Transverse colon (tissue), 4 donors: Measurements from ENCODE around the gene ALPI.

Source experiments
- CTCF ChIP-seq, 5 experiments: fragments of 200-600 bp in 3 of 5; fragments of 450-650 bp in 2 of 5; sonication (generic) in 3 of 5; IDR thresholded peaks; 1 replicate in 2 of 5; 2 replicates in 3 of 5; pipeline ENCODE4 v1.5.1; 2016 to 2017; ENCODE audit warnings: antibody characterized with exemption in 5 of 5, inconsistent platforms in 3 of 5, mild to moderate bottlenecking in 2 of 5, moderate library complexity in 1 of 5
- EP300 ChIP-seq: sonication (generic); formaldehyde crosslinking; IDR thresholded peaks from one replicate; pipeline ENCODE4 v1.6.1; 2017; ENCODE audit warnings: antibody characterized with exemption, low read depth
- POLR2A ChIP-seq: fragments of 450-650 bp; IDR thresholded peaks from one replicate; pipeline ENCODE4 v1.6.1; 2016; ENCODE audit warnings: antibody characterized with exemption, mild to moderate bottlenecking, moderate library complexity
- POLR2AphosphoS5 ChIP-seq, 3 donors: sonication (generic); formaldehyde crosslinking; IDR thresholded peaks; one replicate each; pipeline ENCODE4 v1.6.1; 2016; ENCODE audit warnings: antibody characterized with exemption in 3 of 3

GRCh38 chr2:232417489-232417888 lies 38.5 kb upstream of the ALPI start:
- no peak for TF ChIP-seq CTCF (IDR thresholded peaks at IDR 0.05)
- TF ChIP-seq POLR2AphosphoS5 (IDR thresholded peaks at IDR 0.05), result no peak
- no peak for TF ChIP-seq POLR2A
- no peak for TF ChIP-seq EP300
